ENCODE measurements around the gene PPP1R9B. TPM values are rescaled to one million over a fixed set of nuclear protein-coding genes. Genes with fewer than 3 reads are reported as not detected.

The PPP1R9B gene
- total RNA-seq, 1 experiment from 2014 or later: 23.0 TPM

DNA sequence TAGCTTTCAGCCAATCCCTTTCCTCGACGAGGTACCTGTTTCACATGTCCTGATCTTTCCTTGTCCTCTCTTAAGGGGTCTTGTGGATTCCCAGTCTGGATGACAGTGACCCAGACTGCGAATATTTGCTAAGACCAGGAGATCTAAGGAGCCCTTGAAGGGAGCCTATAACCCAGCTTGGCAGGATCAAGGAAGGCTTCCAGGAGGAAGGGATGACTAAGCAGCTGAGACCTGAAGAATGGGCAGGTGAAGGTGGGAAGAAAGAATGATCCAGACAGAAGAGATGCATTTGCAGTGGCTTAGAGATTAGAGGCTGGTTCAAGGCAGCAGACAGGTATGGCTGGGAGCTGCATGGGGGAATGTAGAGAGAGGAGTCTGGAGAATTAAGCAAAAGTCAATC lies 57.2 kb downstream of the PPP1R9B start:
- H4K91ac ChIP-seq (ENCODE audit: insufficient read length, low read depth, low read length): no peak overlapping the region
- no peak overlapping the region for H2BK5ac ChIP-seq (ENCODE audit: insufficient read length, low read length)
- H4K8ac ChIP-seq (replicated peaks; ENCODE audit: insufficient read length, low read depth, low read length): no peak overlapping the region
- no peak overlapping the region for H3T11ph ChIP-seq (ENCODE audit: low read length)
- H3K4me1 ChIP-seq (ENCODE audit: insufficient read depth, low read length): no peaks in the 10 kb centered on the region
- H3K9ac ChIP-seq (ENCODE audit: extremely low read depth, insufficient read length, low read length): no peak overlapping the region
- H2BK12ac ChIP-seq (ENCODE audit: insufficient read length, low read depth, low read length): no peak overlapping the region
- H3K27me3 Mint-ChIP-seq (ENCODE audit: low read depth): peaks cover 2% of the 10 kb centered on the region; the same call in 1 of the 2 replicates
- H2BK15ac ChIP-seq (ENCODE audit: low read depth, low read length): no peak overlapping the region
- H2AK5ac ChIP-seq (ENCODE audit: insufficient read length, low read length): no peak overlapping the region
- no peaks in the 10 kb centered on the region for H4K20me1 ChIP-seq (ENCODE audit: control insufficient read depth, insufficient read depth, insufficient read length)
- H3K36me3 Mint-ChIP-seq (ENCODE audit: insufficient read depth in 1 of 3, low read depth in 3 of 3): peaks cover 0 to 4% (median 0%) of the 10 kb centered on the region in 3 experiments; a peak in 1 of 7 replicates
- H2AFZ ChIP-seq (ENCODE audit: low read length): no peak overlapping the region
- DNase-seq: no peak
- H3K9me3 Mint-ChIP-seq: no peaks in the 10 kb centered on the region
- no CpG with 5 or more reads among the region's 3 CpGs for WGBS (ENCODE audit: extremely low coverage, insufficient read length, low lambda C conversion rate)
- no peaks in the 10 kb centered on the region for H3K79me1 ChIP-seq (ENCODE audit: insufficient read depth, low read depth, low read length, poor library complexity, severe bottlenecking)
- H3K27me3 ChIP-seq (ENCODE audit: insufficient read depth, low read length): no peaks in the 10 kb centered on the region
- H3K27ac ChIP-seq (ENCODE audit: insufficient read length, low read depth, low read length): no peak overlapping the region
- H3K14ac ChIP-seq (ENCODE audit: insufficient read depth, low read length): no peak overlapping the region
- no peak overlapping the region for H3K23ac ChIP-seq (ENCODE audit: insufficient read length, low read depth, low read length)
- H2BK120ac ChIP-seq (ENCODE audit: low read depth, low read length, poor library complexity, severe bottlenecking): no peak overlapping the region
- no peaks in the 10 kb centered on the region for H3K79me2 ChIP-seq (ENCODE audit: insufficient read depth, low read length)
- no peak overlapping the region for H3K4me3 Mint-ChIP-seq
- no peak overlapping the region for H3K4me2 ChIP-seq (ENCODE audit: insufficient read depth, insufficient read length, low read length)
- H3K27ac Mint-ChIP-seq: no peak overlapping the region
- no peak overlapping the region for H3K18ac ChIP-seq (ENCODE audit: insufficient read length, low read depth, low read length)
- no peak overlapping the region for H3K56ac ChIP-seq (ENCODE audit: insufficient read length, low read depth, low read length)
- no peaks in the 10 kb centered on the region for H3K9me3 ChIP-seq (ENCODE audit: control insufficient read depth, low read depth, low read length)
- peaks cover 14 to 22% of the 10 kb centered on the region in 2 experiments for H3K4me1 Mint-ChIP-seq
- H2BK20ac ChIP-seq (ENCODE audit: low read depth, low read length, poor library complexity, severe bottlenecking): no peak overlapping the region
- no peak overlapping the region for H3K4ac ChIP-seq (ENCODE audit: low read depth, low read length)
- TF ChIP-seq, protein P1, sequence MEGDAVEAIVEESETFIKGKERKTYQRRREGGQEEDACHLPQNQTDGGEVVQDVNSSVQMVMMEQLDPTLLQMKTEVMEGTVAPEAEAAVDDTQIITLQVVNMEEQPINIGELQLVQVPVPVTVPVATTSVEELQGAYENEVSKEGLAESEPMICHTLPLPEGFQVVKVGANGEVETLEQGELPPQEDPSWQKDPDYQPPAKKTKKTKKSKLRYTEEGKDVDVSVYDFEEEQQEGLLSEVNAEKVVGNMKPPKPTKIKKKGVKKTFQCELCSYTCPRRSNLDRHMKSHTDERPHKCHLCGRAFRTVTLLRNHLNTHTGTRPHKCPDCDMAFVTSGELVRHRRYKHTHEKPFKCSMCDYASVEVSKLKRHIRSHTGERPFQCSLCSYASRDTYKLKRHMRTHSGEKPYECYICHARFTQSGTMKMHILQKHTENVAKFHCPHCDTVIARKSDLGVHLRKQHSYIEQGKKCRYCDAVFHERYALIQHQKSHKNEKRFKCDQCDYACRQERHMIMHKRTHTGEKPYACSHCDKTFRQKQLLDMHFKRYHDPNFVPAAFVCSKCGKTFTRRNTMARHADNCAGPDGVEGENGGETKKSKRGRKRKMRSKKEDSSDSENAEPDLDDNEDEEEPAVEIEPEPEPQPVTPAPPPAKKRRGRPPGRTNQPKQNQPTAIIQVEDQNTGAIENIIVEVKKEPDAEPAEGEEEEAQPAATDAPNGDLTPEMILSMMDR (conservative IDR thresholded peaks at IDR 0.05): no peak
- peaks cover 12% of the 10 kb centered on the region for H3K23me2 ChIP-seq (ENCODE audit: insufficient read length, low read depth, low read length, poor library complexity, severe bottlenecking)
- H4K5ac ChIP-seq (ENCODE audit: insufficient read length, low read depth, low read length): no peak overlapping the region
